Measurements from ENCODE around the gene CTBP2. TPM values are rescaled to one million over a fixed set of nuclear protein-coding genes. Genes with fewer than 3 reads are reported as not detected.
"Not testable (repeated sequence)": the region's sequence is repeated elsewhere in the genome, so short reads cannot be mapped to it uniquely, and the experiment has no call there.

The CTBP2 gene
- total RNA-seq, 1 experiment from 2014 or later = 75.4 TPM

DNA sequence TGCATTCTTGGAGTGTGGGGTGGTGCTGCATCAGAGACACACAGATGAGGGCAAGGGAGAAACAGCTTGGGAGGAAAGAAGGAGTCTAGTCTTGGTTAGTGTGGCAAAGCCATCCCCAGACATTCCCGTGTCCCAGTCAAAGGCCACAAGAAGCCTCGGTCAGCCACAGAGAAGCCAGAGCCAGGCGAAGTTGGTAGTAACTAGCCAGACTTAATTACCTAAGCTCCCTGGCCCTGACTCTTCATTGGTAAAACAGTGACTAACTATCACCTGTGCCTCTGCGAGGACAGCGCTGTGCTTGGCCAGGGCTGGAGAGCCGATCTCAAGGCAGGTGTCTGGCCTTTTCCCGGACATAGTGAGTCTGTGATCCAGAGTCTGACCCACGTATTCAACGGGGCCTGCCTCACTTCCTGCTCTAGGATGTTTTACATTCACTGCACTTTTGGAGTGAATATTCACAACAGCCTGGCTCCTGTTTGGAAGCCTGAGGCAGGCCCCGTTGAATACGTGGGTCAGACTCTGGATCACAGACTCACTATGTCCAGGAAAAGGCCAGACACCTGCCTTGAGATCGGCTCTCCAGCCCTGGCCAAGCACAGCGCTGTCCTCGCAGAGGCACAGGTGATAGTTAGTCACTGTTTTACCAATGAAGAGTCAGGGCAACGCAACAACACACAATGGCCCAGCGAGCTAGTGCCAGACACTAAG is 9.8 kb downstream of the CTBP2 start:
- Histone ChIP-seq H3K36me3 (peaks cover 43% of the 10 kb centered on the region), H3K4me1 (replicated peaks) (peaks cover 57% of the 10 kb centered on the region)
- not testable (repeated sequence) for H3K9me3 ChIP-seq (replicated peaks); H3K27ac ChIP-seq; H3K4me3 ChIP-seq; H3K27me3 ChIP-seq (replicated peaks); DNase-seq (ENCODE audit: low read depth in 1 of 2, low spot score in 2 of 2)

DNA sequence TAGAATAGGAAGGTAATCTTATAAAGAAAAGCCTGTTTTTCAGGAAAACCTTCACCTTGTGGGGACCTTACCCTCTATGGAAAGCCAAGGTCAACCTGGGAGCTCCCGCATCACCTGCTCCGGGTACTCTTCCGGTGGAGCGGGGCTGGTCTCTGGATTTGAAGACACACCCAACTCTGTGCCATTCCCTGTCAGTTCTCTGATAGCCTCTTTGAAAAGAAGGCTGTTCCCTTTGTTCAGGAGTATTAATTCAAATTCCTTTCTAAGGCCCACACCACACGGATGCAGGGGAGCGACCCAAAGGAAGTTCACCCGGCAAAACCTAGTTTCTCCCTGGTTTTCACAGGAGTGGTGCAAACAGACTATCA is 10.7 kb downstream of the CTBP2 start:
- no peaks in the 10 kb centered on the region for H3K27me3 ChIP-seq (replicated peaks)
- no peak overlapping the region for H3K4me3 ChIP-seq
- no peak overlapping the region for H3K27ac ChIP-seq
- H3K9me3 ChIP-seq (replicated peaks) = no peaks in the 10 kb centered on the region
- peaks cover 57% of the 10 kb centered on the region for H3K4me1 ChIP-seq (replicated peaks)
- no peak for DNase-seq (ENCODE audit: low read depth in 1 of 2, low spot score in 2 of 2)
- H3K36me3 ChIP-seq = peaks cover 43% of the 10 kb centered on the region

DNA sequence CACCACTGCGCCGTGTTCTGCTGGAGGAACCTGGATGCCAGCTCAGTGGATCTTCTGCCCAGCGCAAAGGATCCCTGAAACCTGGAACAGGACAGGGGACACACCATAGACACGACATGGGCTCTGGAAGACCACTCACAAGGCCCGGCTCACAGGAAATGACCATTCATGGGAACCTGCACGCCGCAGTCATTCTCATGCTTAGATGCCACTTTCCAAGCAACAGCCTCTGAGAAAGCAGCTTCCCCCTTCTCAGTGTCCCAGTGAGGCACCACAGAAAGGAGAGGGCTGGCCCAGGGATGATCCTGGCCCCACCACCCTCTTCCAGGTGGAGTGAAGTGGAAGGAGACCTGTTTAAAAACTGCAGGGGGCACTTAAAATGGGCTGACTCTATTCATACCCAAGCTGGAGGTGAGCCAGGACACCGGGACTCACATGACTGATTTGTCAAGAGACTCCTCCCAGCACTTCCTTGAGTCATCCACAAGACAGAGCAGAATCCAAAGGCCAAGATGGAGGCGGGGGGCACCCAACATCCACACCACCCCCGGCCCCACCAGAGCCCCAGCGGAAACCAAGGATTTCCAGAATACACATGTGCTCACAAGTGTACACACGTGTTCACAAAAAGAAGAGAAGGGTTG is 11.2 kb downstream of the CTBP2 start:
- Histone ChIP-seq H3K4me3 (no peak overlapping the region), H3K27ac (no peak overlapping the region), H3K36me3 (peaks cover 43% of the 10 kb centered on the region), H3K9me3 (replicated peaks) (no peaks in the 10 kb centered on the region), H3K4me1 (replicated peaks) (peaks cover 52% of the 10 kb centered on the region), H3K27me3 (replicated peaks) (no peaks in the 10 kb centered on the region)
- peak; percentile 33 to 65 for DNase-seq (ENCODE audit: low read depth in 1 of 2, low spot score in 2 of 2)

DNA sequence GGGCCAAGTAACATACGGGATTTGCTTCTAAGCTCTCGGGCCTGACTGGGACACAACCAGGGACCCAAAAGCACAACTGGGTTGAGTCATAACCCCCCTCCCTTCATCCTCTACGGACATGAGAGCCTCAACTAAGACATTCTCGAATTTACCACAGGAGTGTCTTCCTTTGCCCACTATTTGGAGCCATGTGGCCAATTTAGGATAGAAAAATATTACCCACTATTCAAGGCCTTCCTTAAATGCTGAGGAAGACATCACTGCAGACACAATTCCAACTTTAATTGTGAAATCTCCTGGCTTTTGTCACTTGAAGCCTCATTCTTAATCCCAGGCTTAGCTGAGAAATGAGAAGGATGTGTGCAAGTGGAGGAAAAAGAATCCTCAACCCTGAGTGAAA is 11.8 kb downstream of the CTBP2 start:
- H3K9me3 ChIP-seq (replicated peaks) = no peaks in the 10 kb centered on the region
- no peak overlapping the region for H3K27ac ChIP-seq
- H3K4me1 ChIP-seq (replicated peaks) = peaks cover 47% of the 10 kb centered on the region
- DNase-seq (ENCODE audit: low read depth in 1 of 2, low spot score in 2 of 2) = no peak
- H3K4me3 ChIP-seq = no peak overlapping the region
- H3K36me3 ChIP-seq = peaks cover 43% of the 10 kb centered on the region
- H3K27me3 ChIP-seq (replicated peaks) = no peaks in the 10 kb centered on the region

DNA sequence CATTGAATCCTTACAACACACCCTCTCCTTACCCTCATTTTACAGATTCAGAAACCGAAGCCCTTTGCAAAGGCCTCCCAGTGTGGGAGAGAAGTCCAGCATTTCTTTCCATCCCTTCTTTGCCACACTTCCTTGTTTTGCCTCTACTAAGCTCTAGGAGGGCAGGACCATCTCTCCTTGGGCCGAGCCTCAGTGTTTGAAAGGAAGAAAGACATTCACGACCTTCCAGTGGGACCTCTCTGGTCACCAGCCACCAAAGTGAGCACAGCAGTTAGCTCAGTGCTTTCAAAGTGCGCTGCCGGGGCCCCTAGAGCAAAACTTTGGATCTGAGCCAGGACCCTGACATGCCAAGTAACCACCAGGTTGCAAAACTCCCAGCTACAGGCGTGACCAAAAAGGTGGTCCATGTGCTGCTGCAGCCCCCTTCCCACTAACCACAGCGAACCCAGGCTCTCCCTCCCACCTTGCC is 12.4 kb downstream of the CTBP2 start:
- no peak overlapping the region for H3K4me3 ChIP-seq

DNA sequence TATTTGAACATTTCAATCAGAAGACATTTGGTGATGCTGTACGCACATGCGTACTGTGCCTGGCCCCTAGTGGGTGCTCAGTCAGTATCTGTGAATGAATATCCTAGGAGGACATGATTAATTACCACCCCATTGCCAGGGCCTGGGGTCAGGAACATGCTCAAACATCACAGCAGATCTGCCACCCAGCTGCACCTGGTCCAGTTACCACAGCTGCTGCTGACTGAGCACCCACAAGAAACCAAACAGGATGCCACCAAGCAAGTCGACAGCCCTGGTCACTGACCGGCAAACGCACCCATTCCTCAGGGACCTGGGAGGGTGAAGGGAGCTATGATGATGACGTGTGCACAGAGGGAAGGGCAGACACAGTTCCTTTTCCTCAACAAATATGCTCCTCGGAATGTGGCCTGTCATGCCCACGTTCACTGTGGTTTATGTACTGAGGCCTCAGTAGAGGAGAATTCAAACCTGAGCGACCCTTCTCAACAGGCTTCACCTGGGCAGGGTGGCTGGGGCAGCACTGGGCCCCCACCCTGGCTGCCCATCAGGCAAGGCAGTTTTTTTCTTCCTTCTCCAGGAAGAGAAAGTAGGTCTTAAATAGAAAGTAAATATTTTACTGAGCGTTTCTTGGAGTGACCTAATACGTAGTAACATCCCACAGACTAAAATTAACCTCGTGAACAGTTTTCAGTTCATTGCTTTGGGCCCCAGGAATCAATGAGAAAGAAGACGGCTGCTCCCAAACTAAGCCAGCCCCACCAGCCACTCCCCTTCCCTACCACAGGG is 13.4 kb downstream of the CTBP2 start:
- H3K4me3 ChIP-seq = no peak overlapping the region
- H3K27me3 ChIP-seq (replicated peaks) = no peaks in the 10 kb centered on the region
- DNase-seq (ENCODE audit: low read depth in 1 of 2, low spot score in 2 of 2) = peak; percentile 66 to 74
- peak overlapping the region; percentile 81 for H3K27ac ChIP-seq
- peaks cover 47% of the 10 kb centered on the region for H3K4me1 ChIP-seq (replicated peaks)
- H3K9me3 ChIP-seq (replicated peaks) = no peaks in the 10 kb centered on the region
- peaks cover 34% of the 10 kb centered on the region for H3K36me3 ChIP-seq

More for the DNA sequence above, 12.4 kb downstream of the CTBP2 start:
- peak in 1 of 2 experiments; percentile 20 for DNase-seq (ENCODE audit: low read depth in 1 of 2, low spot score in 2 of 2)
- H3K9me3 ChIP-seq (replicated peaks) = no peaks in the 10 kb centered on the region
- H3K27ac ChIP-seq = peak overlapping the region; percentile 81; the same call in 1 of the 2 replicates
- H3K4me1 ChIP-seq (replicated peaks) = peaks cover 47% of the 10 kb centered on the region
- H3K27me3 ChIP-seq (replicated peaks) = no peaks in the 10 kb centered on the region
- H3K36me3 ChIP-seq = peaks cover 41% of the 10 kb centered on the region

DNA sequence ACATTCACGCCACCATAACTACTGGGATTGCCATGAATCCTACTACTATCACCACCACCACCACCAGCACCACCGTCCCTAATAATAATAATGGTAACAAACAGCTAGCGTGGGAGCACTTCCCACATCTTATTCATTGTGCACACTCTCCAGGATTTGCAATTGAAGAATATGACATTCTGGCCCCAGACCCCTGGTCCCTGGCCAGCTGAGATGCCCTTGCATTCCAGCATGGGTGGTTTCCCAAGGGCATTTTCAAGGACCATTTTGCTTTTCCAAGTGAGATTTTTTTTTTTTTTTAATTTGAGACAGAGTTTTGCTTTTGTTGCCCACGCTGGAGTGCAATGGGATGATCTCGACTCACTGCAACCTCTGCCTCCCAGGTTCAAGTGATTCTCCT is 14.7 kb downstream of the CTBP2 start:
- no peak for DNase-seq (ENCODE audit: low read depth in 1 of 2, low spot score in 2 of 2)
- H3K36me3 ChIP-seq = peaks cover 24% of the 10 kb centered on the region
- H3K4me3 ChIP-seq = no peak overlapping the region
- no peak overlapping the region for H3K27ac ChIP-seq
- peaks cover 47% of the 10 kb centered on the region for H3K4me1 ChIP-seq (replicated peaks)
- H3K27me3 ChIP-seq (replicated peaks) = no peaks in the 10 kb centered on the region
- no peaks in the 10 kb centered on the region for H3K9me3 ChIP-seq (replicated peaks)

DNA sequence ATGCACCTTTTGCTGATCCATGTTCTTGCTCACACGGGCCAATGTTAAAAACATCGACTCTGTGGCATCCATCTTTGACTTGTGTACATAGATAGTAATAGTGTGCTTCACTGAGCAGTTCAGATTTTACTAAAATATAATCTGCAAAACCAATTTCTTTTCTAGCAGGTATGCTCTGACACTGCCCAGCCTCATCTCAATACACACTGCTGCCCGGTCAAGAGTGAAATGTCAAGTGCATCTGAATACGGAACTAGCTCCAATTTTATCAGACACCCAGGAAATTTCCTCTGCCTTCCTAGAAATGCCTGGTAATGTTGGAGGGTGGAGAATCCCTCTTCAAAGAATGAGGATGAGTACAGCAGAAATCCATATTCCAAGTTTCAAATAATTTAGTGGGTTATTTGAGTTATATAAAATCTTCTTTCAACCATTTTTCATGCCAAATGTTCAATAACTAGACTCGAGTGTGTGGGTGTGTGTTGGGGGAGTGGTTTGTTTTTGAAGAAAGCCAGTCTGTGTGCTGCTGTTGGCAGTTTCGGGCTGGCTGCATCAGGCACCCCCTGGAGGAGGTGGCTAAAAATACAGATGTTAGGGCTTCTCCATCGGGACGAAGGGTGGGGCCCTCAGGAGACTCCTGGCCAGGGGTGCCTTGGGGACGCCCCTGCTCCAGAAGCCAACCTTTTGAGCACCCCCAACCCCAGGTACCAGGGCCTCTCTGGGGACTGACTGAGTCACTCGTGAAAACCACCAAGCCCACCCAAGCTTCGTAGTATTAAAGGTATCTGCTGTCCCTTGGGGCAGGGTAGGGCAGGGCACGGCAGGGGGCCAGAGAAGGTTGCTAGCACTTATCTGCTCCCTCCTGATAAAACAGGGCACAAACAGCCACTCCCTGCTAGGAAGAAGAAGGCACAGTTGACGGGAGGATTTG is 15.4 kb downstream of the CTBP2 start:
- H3K4me1 ChIP-seq (replicated peaks) = peaks cover 44% of the 10 kb centered on the region
- DNase-seq (ENCODE audit: low read depth in 1 of 2, low spot score in 2 of 2) = peak; percentile 27 to 57
- H3K36me3 ChIP-seq = peaks cover 17% of the 10 kb centered on the region
- H3K27ac ChIP-seq = no peak overlapping the region
- no peaks in the 10 kb centered on the region for H3K9me3 ChIP-seq (replicated peaks)
- no peaks in the 10 kb centered on the region for H3K27me3 ChIP-seq (replicated peaks)
- H3K4me3 ChIP-seq = no peak overlapping the region

DNA sequence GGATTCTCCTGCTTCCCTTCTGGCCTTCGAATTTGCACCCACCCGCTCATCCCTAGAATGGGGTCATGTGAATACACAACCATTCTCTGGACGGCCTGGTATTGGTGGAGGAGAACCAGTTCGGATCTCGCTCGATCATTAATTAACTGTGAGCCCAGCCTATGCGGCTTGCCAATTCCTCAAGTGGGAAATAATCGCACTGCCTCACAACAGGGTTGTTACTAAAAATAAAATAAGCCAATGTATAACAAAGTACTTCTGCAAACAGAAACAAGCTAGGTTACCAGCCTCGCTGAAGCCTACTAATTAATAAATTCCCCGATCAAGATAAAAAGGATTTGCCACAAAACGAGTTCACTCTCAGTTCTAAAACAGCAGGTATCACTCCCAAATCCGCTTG is 16.2 kb downstream of the CTBP2 start:
- no peaks in the 10 kb centered on the region for H3K27me3 ChIP-seq (replicated peaks)
- H3K9me3 ChIP-seq (replicated peaks) = no peaks in the 10 kb centered on the region
- peaks cover 11% of the 10 kb centered on the region for H3K36me3 ChIP-seq
- no peak overlapping the region for H3K27ac ChIP-seq
- peaks cover 37% of the 10 kb centered on the region for H3K4me1 ChIP-seq (replicated peaks)
- DNase-seq (ENCODE audit: low read depth in 1 of 2, low spot score in 2 of 2) = no peak
- no peak overlapping the region for H3K4me3 ChIP-seq

DNA sequence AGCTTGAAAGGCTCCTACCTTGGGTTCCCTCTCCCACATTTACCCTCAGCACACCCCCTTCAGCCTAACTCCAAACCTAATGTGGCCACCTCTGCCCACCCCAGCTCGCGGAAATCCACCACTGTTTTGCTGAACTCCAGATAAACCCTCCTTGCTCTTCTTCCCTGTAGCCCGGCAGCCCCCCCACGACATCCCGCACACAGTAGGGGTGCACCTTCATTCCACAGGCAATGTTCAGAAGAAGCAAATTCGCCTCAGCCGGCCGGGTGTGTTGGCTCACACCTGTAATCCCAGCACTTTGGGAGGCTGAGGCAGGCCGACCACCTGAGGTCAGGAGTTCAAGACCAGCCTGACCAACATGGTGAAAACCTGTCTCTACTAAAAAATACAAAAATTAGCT is 17.4 kb downstream of the CTBP2 start:
- H3K36me3 ChIP-seq = peaks cover 22% of the 10 kb centered on the region
- DNase-seq (ENCODE audit: low read depth in 1 of 2, low spot score in 2 of 2) = no peak
- peaks cover 24% of the 10 kb centered on the region for H3K4me1 ChIP-seq (replicated peaks)
- no peak overlapping the region for H3K4me3 ChIP-seq
- H3K27ac ChIP-seq = no peak overlapping the region
- no peaks in the 10 kb centered on the region for H3K9me3 ChIP-seq (replicated peaks)
- H3K27me3 ChIP-seq (replicated peaks) = no peaks in the 10 kb centered on the region

DNA sequence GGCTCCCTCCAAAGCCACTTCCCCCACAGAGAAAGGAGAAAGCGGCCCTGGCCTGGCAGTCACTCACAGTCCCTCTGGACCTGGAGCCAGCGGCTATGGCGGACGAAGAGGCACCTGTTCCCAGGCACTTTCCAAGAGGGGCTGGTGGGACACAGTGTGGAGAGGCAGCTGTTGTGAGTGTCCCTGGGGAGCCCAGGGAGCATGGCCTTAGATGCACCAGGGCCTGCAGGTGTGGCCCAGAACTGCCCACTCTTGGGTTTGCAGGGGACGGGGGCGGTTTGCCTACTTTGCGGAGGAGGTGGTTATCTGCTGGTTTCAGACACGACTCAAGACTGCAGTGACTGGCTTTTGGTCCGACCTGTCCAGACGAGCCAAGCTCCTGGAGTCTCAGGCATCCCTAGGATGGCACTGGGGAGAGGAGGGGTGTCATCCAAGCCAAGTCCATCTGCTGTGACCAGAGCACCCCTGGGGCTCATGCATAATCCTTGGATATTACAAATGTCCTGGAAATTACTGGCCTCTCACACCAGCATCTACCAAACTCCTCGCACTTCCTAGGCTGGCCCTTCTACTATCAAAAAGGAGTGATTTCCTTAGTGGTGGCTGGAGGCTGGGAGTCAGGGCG is 18.4 kb downstream of the CTBP2 start:
- peaks cover 14% of the 10 kb centered on the region for H3K4me1 ChIP-seq (replicated peaks)
- H3K27ac ChIP-seq = no peak overlapping the region
- no peaks in the 10 kb centered on the region for H3K9me3 ChIP-seq (replicated peaks)
- peaks cover 31% of the 10 kb centered on the region for H3K36me3 ChIP-seq
- H3K27me3 ChIP-seq (replicated peaks) = no peaks in the 10 kb centered on the region
- H3K4me3 ChIP-seq = no peak overlapping the region
- DNase-seq (ENCODE audit: low read depth in 1 of 2, low spot score in 2 of 2) = no peak

DNA sequence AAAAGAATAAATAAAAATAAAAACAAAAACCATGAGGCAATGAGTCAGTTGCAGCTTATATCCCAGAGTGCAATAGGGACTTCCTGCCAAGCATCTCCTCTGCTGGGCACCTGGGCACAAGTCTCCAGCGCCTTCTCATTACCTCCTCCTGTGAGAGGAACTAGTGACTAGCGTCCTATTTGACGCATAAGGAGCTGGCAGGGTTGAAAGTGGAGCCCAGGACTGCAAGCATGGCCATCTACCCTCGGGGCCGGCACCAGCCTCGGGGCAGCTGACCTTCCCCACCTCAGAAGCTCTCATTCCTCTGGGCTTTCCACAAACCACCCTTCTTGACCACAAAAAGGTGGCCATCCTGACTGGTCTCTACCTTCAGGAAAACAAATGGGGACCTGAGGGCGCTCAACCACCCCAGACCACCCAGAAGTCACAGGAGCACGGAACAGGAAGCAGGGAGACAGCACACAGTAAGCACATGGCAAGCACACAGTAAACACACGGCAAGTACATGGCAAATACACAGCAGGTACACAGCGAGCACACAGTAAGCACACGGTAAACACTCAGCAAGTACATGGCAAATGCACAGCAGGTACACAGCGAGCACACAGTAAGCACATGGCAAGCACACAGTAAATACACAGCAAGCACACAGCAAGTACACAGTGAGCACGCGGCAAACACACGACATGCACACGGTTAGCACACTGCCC is 19.1 kb downstream of the CTBP2 start:
- H3K27ac ChIP-seq = no peak overlapping the region
- H3K9me3 ChIP-seq (replicated peaks) = no peaks in the 10 kb centered on the region
- no peak for DNase-seq (ENCODE audit: low read depth in 1 of 2, low spot score in 2 of 2)
- peaks cover 8% of the 10 kb centered on the region for H3K4me1 ChIP-seq (replicated peaks)
- H3K4me3 ChIP-seq = no peak overlapping the region
- peaks cover 31% of the 10 kb centered on the region for H3K36me3 ChIP-seq
- no peaks in the 10 kb centered on the region for H3K27me3 ChIP-seq (replicated peaks)
